ENCODE measurements around the gene BHLHE40.

The BHLHE40 gene

GRCh38 chr3:4979428-4980228 is at the start of gene BHLHE40:
Gene BHLHE40 (plus strand): TSS chr3:4979437. CDS start chr3:4979719, 282 bp downstream.
- no peak for DNase-seq (ENCODE audit: low read depth, low spot score)

- no peak for DNase-seq (ENCODE audit: low read depth, low spot score)
Observed at GRCh38 chr3:4930501-4930900, 48.7 kb upstream of the BHLHE40 start.

- no peak for DNase-seq (ENCODE audit: low read depth, low spot score)
Observed at GRCh38 chr3:4934050-4934449, 45.2 kb upstream of the BHLHE40 start.

- no peak for DNase-seq (ENCODE audit: low read depth, low spot score)
Observed at GRCh38 chr3:4935347-4935746, 43.9 kb upstream of the BHLHE40 start.

GRCh38 chr3:4936982-4937614 is 42.1 kb upstream of the BHLHE40 start:
- DNase-seq (ENCODE audit: low read depth, low spot score) = no peak

- DNase-seq (ENCODE audit: low read depth, low spot score) = no peak
Observed at GRCh38 chr3:4938281-4938982, 40.8 kb upstream of the BHLHE40 start.

GRCh38 chr3:4939276-4939675 is 40.0 kb upstream of the BHLHE40 start:
- DNase-seq (ENCODE audit: low read depth, low spot score) = no peak

- DNase-seq (ENCODE audit: low read depth, low spot score) = no peak
Observed at GRCh38 chr3:4940985-4941384, 38.3 kb upstream of the BHLHE40 start.

GRCh38 chr3:4943549-4943948 is 35.7 kb upstream of the BHLHE40 start:
- no peak for DNase-seq (ENCODE audit: low read depth, low spot score)

- DNase-seq (ENCODE audit: low read depth, low spot score) = no peak
Observed at GRCh38 chr3:4945324-4945723, 33.9 kb upstream of the BHLHE40 start.

- no peak for DNase-seq (ENCODE audit: low read depth, low spot score)
Observed at GRCh38 chr3:4947028-4947427, 32.2 kb upstream of the BHLHE40 start.

GRCh38 chr3:4948395-4948794 is 30.8 kb upstream of the BHLHE40 start:
- DNase-seq (ENCODE audit: low read depth, low spot score) = no peak

GRCh38 chr3:4949004-4949403 is 30.2 kb upstream of the BHLHE40 start:
- no peak for DNase-seq (ENCODE audit: low read depth, low spot score)

GRCh38 chr3:4949659-4950058 is 29.6 kb upstream of the BHLHE40 start:
- DNase-seq (ENCODE audit: low read depth, low spot score) = no peak

- no peak for DNase-seq (ENCODE audit: low read depth, low spot score)
Observed at GRCh38 chr3:4950351-4950784, 28.9 kb upstream of the BHLHE40 start.

- no peak for DNase-seq (ENCODE audit: low read depth, low spot score)
Observed at GRCh38 chr3:4950948-4951347, 28.3 kb upstream of the BHLHE40 start.

GRCh38 chr3:4953119-4953518 is 26.1 kb upstream of the BHLHE40 start:
- DNase-seq (ENCODE audit: low read depth, low spot score) = no peak

GRCh38 chr3:4954256-4955000 is 24.8 kb upstream of the BHLHE40 start:
- no peak for DNase-seq (ENCODE audit: low read depth, low spot score)

- no peak for DNase-seq (ENCODE audit: low read depth, low spot score)
Observed at GRCh38 chr3:4956099-4956498, 23.1 kb upstream of the BHLHE40 start.

- no peak for DNase-seq (ENCODE audit: low read depth, low spot score)
Observed at GRCh38 chr3:4956738-4957137, 22.5 kb upstream of the BHLHE40 start.

GRCh38 chr3:4957978-4958377 is 21.3 kb upstream of the BHLHE40 start:
- DNase-seq (ENCODE audit: low read depth, low spot score) = no peak

GRCh38 chr3:4959180-4959579 is 20.1 kb upstream of the BHLHE40 start:
- DNase-seq (ENCODE audit: low read depth, low spot score) = no peak

Data from smooth muscle cell of the brain vasculature (primary cell).